Parathyroid adenoma (tissue), 2 donors: ENCODE measurements around the gene TJP1.

ENCODE experiments used
- H2AFZ ChIP-seq: fragments of 300-600 bp; sonication (generic); one replicate; pipeline ENCODE4 v1.7.0; 2017; ENCODE audit warnings: antibody characterized with exemption, mild to moderate bottlenecking
- H3K27ac ChIP-seq: fragments of 300-600 bp; sonication (generic); one replicate; pipeline ENCODE4 v1.7.0; 2017
- H3K27me3 ChIP-seq: fragments of 300-600 bp; sonication (generic); one replicate; pipeline ENCODE4 v1.7.0; 2017; ENCODE audit warnings: low read length; ENCODE audit not compliant: control insufficient read depth, insufficient read depth
- H3K36me3 ChIP-seq: fragments of 300-600 bp; sonication (generic); one replicate; pipeline ENCODE4 v1.7.0; 2017; ENCODE audit warnings: low read length; ENCODE audit not compliant: control insufficient read depth, insufficient read depth
- H3K4me1 ChIP-seq: fragments of 300-600 bp; sonication (generic); one replicate; pipeline ENCODE4 v1.7.0; 2017; ENCODE audit warnings: control low read depth
- H3K4me2 ChIP-seq: fragments of 300-600 bp; sonication (generic); one replicate; pipeline ENCODE4 v1.7.0; 2017; ENCODE audit warnings: low read length
- H3K4me3 ChIP-seq: fragments of 300-600 bp; sonication (generic); one replicate; pipeline ENCODE4 v1.7.0; 2017; ENCODE audit warnings: low read depth, low read length
- H3K79me2 ChIP-seq: fragments of 300-600 bp; sonication (generic); one replicate; pipeline ENCODE4 v1.7.0; 2017; ENCODE audit warnings: control low read depth
- H3K9ac ChIP-seq: fragments of 300-600 bp; sonication (generic); one replicate; pipeline ENCODE4 v1.7.0; 2017; ENCODE audit warnings: mild to moderate bottlenecking
- H3K9me3 ChIP-seq: fragments of 300-600 bp; sonication (generic); one replicate; pipeline ENCODE4 v1.7.0; 2017; ENCODE audit warnings: low read length; ENCODE audit not compliant: control insufficient read depth
- TF ChIP-seq, protein P1 (sequence below): fragments of 300-600 bp; sonication (generic); IDR thresholded peaks from one replicate; pipeline ENCODE4 v1.7.0; 2017; ENCODE audit warnings: antibody characterized with exemption, mild to moderate bottlenecking
- donor health status: primary hyperparathyroidism.

Gene TJP1

DNA sequence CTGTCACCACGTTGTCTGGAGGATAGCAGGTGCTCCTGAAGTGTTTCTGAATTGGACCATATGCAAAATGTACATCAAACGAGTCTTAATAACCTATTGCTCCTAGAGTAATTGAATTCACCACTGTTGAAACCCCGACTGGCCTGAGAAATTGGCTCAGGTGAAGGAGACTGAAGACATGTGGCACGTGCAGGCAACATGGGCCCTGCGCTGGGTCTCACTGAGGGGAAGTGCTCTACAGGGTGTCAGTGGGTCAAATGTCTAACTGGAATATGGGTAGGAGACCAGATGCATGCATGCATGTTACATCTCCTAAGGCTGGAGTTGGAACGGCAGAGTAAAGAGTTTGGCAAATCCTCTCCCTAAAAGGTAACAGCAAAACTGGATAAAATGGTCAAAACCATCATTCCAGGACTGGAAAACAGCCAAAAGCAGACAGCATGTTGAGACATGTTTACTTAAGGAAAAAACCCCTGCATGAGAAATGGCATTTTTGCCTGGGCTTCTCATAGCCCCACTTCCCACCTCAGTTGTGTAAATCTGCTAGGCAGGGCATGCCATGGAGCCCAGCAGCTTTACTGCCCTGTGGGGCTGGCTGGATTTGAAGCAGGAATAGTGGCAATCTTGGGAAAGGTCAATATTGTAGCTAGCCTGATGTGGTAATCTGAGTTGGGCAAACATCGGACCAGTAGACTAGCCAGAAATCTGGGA is 131.3 kb downstream of the TJP1 start:
- Histone ChIP-seq H2AFZ (no peak overlapping the region), H3K4me2 (no peak overlapping the region), H3K4me3 (no peak overlapping the region), H3K79me2 (no peaks in the 10 kb centered on the region), H3K27ac (no peak overlapping the region), H3K27me3 (no peaks in the 10 kb centered on the region), H3K36me3 (no peaks in the 10 kb centered on the region), H3K4me1 (no peaks in the 10 kb centered on the region), H3K9me3 (no peaks in the 10 kb centered on the region), H3K9ac (no peak overlapping the region)
- TF ChIP-seq, protein P1, sequence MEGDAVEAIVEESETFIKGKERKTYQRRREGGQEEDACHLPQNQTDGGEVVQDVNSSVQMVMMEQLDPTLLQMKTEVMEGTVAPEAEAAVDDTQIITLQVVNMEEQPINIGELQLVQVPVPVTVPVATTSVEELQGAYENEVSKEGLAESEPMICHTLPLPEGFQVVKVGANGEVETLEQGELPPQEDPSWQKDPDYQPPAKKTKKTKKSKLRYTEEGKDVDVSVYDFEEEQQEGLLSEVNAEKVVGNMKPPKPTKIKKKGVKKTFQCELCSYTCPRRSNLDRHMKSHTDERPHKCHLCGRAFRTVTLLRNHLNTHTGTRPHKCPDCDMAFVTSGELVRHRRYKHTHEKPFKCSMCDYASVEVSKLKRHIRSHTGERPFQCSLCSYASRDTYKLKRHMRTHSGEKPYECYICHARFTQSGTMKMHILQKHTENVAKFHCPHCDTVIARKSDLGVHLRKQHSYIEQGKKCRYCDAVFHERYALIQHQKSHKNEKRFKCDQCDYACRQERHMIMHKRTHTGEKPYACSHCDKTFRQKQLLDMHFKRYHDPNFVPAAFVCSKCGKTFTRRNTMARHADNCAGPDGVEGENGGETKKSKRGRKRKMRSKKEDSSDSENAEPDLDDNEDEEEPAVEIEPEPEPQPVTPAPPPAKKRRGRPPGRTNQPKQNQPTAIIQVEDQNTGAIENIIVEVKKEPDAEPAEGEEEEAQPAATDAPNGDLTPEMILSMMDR: no peak

DNA sequence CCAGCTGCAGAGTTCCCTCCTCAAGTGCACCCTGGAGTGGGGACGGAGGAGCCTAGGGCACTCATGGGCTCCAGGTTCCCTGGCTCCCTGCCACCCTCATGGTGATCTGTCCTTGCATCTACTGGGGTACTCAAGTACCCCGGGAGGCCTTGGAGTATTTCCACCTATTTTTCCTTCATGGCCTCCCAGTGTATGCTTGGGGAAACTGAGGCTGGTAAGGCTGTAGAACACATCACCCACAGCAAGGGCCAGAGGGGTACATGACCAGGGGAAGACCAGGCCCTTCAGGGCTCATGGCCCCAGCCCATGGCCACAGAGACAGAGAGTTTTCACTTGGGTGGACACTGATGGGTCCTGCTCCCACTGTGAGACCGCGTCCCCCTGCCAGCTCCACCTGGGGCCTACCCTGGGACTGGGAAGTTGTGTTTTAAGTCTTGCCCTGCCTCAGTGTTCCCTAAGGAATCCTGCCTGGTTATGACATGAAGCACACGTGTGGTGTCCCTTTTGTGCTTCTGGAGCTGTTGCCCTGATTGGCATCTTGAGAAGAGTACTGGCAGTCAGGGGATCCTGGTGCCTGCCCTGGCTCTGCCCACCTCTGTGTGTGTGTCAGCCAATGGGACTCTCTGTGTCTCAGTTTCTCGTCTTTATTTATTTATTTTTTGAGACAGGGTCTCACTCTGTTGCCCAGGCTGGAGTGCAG is 132.8 kb downstream of the TJP1 start:
- H3K36me3 ChIP-seq: no peaks in the 10 kb centered on the region
- TF ChIP-seq, protein P1: no peak
- no peak overlapping the region for H3K27ac ChIP-seq
- H3K9me3 ChIP-seq: no peaks in the 10 kb centered on the region
- H2AFZ ChIP-seq: no peak overlapping the region
- no peak overlapping the region for H3K4me3 ChIP-seq
- no peaks in the 10 kb centered on the region for H3K27me3 ChIP-seq
- no peaks in the 10 kb centered on the region for H3K4me1 ChIP-seq
- no peak overlapping the region for H3K4me2 ChIP-seq
- H3K79me2 ChIP-seq: no peaks in the 10 kb centered on the region
- H3K9ac ChIP-seq: no peak overlapping the region

DNA sequence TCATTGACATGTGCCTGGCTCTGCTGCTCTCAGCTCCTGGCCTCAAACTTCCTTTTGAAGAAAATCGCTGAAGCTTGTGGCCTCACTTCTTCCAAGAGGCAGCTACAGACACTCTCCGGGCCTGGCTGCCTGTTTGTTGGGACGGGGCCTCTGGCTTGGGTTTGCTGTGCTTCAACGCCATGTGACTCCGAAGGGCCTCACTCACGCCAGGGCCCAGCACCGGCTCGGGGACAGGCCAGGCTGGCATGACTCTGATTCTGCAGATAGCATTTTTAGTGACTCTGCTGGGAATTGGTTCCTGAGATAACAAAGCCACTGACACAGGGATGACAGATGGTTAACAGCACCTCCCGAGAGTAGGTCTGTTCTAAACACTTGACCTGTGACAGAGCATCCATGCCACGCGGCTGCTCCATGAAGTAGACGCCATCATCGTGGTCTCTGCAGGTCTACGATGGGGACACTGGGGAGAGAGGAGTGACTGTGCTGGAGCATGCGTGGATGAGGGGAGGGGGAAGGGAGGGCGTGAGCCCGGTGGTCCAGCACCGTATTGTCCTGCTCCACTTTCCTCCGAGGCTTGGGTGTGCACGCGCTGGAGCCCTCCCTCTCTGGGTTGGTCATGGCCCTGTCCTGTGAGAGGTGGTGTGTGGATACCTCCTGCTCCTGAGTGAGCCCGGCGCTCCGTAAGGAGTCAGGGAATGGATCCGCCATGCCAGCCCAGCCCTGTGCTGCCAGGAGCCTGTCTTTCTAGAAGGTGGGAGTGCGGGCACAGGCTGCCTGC is 133.6 kb downstream of the TJP1 start:
- Histone ChIP-seq H3K27me3 (no peaks in the 10 kb centered on the region), H3K4me2 (no peak overlapping the region), H3K4me1 (no peaks in the 10 kb centered on the region), H3K4me3 (no peak overlapping the region), H3K9me3 (no peaks in the 10 kb centered on the region), H3K27ac (no peak overlapping the region), H3K79me2 (no peaks in the 10 kb centered on the region), H2AFZ (no peak overlapping the region), H3K36me3 (no peaks in the 10 kb centered on the region), H3K9ac (no peak overlapping the region)
- TF ChIP-seq, protein P1: no peak

DNA sequence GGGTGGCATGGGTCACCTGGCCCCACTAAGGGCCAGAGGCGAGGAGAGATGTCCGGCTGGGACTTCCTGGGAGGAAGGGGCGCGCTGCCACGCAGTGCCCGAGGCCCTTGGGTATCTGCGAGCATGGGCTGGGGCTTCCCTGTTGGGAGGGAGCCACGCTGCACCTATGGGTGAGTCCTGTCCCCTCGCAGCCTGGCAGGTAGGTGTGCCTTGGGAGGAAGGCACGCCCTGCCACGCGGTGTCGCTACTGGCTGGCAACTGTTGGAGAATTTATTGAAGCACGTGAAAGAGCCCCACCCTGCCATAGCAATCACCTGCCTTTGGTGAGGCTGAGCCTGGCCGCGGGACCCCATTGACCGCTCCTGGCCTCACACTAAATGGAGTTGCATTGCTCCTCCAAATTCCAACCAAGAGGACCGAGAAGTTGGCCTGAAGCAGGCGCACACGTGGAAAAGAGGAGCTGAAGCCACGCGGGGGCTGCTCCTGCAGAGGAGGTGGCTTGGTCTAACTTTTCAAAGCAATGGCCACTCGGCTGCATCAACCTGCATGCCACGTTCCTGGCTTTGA is 134.2 kb downstream of the TJP1 start:
- Histone ChIP-seq H2AFZ (no peak overlapping the region), H3K4me2 (no peak overlapping the region), H3K27me3 (no peaks in the 10 kb centered on the region), H3K4me3 (no peak overlapping the region), H3K27ac (no peak overlapping the region), H3K9me3 (no peaks in the 10 kb centered on the region), H3K4me1 (no peaks in the 10 kb centered on the region), H3K36me3 (no peaks in the 10 kb centered on the region), H3K79me2 (no peaks in the 10 kb centered on the region), H3K9ac (no peak overlapping the region)
- TF ChIP-seq, protein P1: no peak
